GM15510 (cell line): ENCODE measurements around the gene PLCL1.

Experiments
- POLR2A ChIP-seq: IDR thresholded peaks from 3 replicates; pipeline ENCODE4 v1.6.1; 2011; ENCODE audit warnings: borderline replicate concordance; ENCODE audit not compliant: insufficient read length; ENCODE audit errors: extremely low read depth

Gene PLCL1

GRCh38 chr2:198117406-198118041 lies 313.1 kb downstream of the PLCL1 start:
- no peak for TF ChIP-seq POLR2A

- no peak for TF ChIP-seq POLR2A
Observed at GRCh38 chr2:198127627-198128026, 323.2 kb downstream of the PLCL1 start.

DNA sequence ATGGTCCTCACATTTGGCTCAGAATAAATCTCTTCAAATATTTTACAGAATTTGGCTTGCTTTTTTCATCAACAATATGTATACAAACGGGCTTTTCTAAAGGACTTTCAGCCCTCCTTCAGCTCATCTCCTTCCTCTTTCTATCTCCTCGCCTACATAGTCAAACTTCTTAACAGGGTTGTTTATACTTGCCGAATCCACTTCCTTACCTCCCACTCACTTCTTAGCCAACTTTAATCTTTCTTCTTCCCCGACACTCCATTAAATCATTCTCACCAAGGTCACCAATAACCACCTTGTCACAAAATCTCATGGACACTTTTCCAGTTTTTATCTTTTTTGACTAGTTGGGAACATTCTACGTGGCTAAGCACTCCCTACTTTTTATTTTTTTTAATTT lies 325.2 kb downstream of the PLCL1 start:
- TF ChIP-seq POLR2A: no peak

DNA sequence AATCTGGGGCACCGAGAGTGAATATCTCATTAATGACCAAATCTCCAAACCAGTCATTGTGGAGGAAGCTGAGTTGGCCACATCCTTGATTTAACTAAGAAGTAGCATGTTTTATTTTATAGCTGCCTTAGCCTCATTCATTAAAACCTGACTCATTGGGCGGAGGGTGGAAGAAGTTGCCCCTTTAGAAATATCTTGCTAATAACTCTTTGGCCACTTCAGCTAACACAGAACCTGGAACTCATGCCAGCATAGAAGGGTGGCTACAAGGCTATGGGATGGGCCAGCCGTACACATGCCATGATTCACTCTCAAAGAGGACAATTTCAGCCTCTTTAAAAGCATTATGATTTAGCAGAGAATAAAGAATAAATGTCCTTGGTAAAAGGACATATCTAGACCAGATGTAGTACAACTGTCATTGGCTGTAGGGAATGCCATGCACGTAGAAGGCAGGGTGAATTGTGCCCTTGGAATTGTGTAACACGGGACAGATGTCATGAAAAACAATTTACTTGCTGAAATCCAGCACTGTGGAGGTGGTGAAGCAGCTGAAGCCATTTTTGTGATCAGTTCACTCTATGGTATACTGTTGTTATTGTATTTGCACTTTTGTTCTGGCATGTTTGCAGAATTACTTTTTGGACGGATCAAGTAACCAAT lies 330.0 kb downstream of the PLCL1 start:
- TF ChIP-seq POLR2A: no peak

GRCh38 chr2:198135481-198135934 lies 331.1 kb downstream of the PLCL1 start:
- no peak for TF ChIP-seq POLR2A

DNA sequence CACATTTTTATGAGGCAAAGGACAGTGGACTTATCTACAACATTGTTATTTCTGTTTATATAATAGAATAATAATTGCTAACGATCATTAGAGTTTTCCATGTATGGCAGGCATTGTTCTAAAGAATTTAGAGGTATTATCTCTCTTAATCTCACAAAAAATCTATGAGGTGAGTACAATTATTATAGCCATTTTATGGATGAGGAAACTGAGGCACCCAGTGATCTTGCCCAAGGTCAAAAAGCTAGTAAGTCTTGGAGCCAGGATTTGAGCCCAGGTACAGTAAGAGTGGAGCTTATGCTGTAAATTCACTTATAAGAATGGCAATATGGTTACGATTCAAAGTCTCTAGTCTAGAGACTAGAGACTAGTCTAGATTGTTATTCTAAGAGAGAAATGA lies 331.7 kb downstream of the PLCL1 start:
- no peak for TF ChIP-seq POLR2A

DNA sequence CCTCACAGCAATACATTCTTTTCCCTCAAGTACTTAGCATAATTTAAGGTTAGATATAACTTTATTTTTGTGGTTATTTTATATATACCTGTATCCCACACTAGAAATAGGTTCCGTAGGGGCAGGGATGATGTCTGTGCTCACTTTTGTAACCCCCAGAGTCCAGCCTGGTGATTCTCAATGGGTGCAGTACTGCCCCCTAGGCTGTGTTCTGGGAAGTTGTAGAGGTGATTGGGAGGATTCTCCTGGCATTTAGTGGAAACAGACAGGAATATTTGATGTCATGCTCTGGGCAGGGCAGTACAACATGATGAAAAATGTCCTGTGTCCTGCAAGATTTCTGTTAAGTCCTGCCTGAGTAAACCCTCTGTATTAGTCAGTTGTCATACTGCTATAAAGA lies 333.3 kb downstream of the PLCL1 start:
- TF ChIP-seq POLR2A: no peak

GRCh38 chr2:198141726-198142125 lies 337.3 kb downstream of the PLCL1 start:
- no peak for TF ChIP-seq POLR2A

DNA sequence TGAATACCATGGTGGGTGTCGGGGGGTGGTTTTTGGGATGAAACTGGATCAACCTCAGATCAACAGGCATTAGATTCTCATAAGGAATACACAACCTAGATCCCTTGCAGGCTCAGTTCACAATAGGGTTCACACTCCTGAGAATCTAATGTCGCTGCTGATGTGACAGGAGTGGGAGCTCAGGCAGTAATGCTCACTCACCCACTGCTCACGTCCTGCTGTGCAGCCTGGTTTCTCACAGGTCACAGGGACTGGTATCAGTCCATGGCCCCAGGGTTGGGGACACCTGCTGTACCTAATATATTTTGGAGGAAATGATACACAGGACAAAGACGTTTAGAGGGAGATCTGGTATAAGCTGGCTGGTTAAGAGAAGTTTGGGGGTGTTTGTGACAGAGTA lies 338.8 kb downstream of the PLCL1 start:
- no peak for TF ChIP-seq POLR2A

- no peak for TF ChIP-seq POLR2A
Observed at GRCh38 chr2:198143793-198144192, 339.4 kb downstream of the PLCL1 start.

DNA sequence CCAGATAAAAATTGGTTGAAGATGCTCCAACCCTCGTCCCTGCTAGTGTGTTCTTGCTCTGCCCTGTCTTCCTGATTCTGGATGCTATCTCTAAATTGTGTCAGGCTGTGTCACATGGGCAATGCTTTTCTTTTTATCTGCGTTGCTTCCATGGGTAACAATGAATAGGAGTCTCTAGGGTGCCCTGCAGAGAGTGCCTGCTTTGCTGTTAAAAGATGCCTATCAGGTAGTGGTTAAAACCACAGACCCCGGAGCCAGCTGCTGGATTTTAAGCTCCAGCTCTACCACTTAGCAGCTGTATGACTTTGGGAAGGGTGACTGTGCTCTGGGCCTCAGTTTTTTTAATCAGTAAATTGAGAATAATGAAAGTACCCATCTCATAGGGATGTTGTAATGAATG lies 340.3 kb downstream of the PLCL1 start:
- TF ChIP-seq POLR2A: no peak

DNA sequence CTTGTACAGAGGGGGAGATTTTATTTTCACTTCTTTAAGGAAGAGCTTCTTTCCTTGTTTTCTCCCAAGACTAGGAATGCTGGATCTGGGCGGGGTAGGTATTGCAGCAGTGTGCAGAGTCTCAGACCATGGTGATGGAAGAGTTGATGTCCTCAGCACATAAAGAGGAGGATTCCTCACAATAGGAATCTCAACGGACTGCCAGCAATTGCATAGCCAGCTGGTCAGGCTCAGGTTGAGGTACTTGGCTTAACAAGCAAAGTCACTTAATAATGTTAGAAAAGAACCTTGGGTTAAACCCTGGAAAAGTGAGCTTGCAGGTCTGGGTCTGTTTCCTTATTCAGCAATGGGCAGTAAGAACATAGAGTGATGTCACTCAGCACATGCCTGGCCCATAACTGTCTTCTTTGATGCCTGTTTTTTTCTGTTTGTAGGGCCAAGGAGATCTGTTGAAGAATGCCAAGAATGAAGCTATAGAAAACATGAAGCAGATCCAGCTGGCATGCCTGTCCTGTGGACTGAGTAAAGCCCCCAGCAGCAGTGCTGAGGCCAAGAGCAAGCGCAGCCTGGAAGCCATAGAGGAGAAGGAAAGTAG lies 342.1 kb downstream of the PLCL1 start:
- no peak for TF ChIP-seq POLR2A

GRCh38 chr2:198157314-198157713 lies 352.9 kb downstream of the PLCL1 start:
- no peak for TF ChIP-seq POLR2A

DNA sequence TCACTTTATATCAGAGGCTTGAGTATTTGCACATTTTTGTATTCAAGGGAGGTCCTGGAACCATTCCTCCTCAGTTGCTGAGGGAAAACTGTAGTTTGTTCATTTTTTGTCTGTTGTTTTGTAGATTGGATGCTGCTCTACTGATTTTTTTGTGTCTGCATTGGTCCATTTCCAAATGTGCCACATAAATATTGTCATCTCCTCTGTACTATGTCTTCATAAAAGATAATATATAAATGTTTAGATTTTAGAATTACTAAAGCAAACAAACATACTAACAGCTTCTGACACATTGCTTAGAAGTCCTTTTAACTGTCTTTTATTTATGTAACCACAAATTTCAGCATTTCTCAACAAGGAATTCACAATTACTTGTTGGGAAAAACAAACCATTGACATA lies 356.8 kb downstream of the PLCL1 start:
- no peak for TF ChIP-seq POLR2A

- no peak for TF ChIP-seq POLR2A
Observed at GRCh38 chr2:198162276-198162675, 357.9 kb downstream of the PLCL1 start.

DNA sequence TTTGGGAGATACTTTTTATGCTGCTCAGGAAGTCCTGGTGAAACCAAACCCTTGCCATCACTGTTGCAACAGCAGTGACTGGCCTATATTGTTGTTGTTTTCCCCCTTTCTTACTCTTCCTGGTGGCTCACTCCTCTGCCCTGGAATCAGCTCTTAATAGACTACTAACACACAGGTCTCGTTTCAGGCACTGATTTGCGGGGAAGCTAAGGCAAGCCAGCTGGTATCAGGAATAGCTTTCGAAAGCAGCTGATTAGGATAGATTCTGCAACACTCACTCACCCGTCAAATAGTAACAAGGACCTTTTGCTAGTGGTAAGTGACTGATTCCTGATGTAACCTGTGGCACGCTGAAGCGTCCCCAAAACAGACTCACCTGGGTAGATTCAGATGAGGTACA lies 360.4 kb downstream of the PLCL1 start:
- no peak for TF ChIP-seq POLR2A
